HEK293T (cell line): Measurements from ENCODE around the gene IKBKE.

Experiments used
- CTCF ChIA-PET: fragments of 350-600 bp; formaldehyde crosslinking; extraction: SDS; loops from one replicate; lab custom pipeline; 2021; ENCODE audit warnings: antibody characterized with exemption, inconsistent platforms; lab: Yijun Ruan, JAX
- POLR2A ChIA-PET: fragments of 350-600 bp; formaldehyde crosslinking; extraction: SDS; loops from one replicate; lab custom pipeline; 2020; ENCODE audit warnings: antibody characterized with exemption, inconsistent platforms; lab: Yijun Ruan, JAX
- DNase-seq: peaks from one replicate; pipeline ENCODE4 v3.0.0; 2012; ENCODE audit warnings: mixed read lengths; ENCODE audit errors: extremely low spot score
- ARNT ChIP-seq: fragments of 450-650 bp; IDR thresholded peaks from 2 replicates; pipeline ENCODE4 v1.6.1; 2017; ENCODE audit warnings: mild to moderate bottlenecking
- BHLHE40 ChIP-seq: fragments of 450-650 bp; IDR thresholded peaks from 2 replicates; pipeline ENCODE4 v1.6.1; 2016; ENCODE audit warnings: mild to moderate bottlenecking, moderate library complexity, borderline replicate concordance
- CTBP1 ChIP-seq: fragments of 450-650 bp; IDR thresholded peaks from 2 replicates; pipeline ENCODE4 v1.6.1; 2016; ENCODE audit warnings: borderline replicate concordance
- ELF4 ChIP-seq: fragments of 450-650 bp; IDR thresholded peaks from 2 replicates; pipeline ENCODE4 v1.6.1; 2017; ENCODE audit warnings: antibody characterized with exemption
- FOXA1 ChIP-seq: fragments of 450-650 bp; IDR thresholded peaks from 2 replicates; pipeline ENCODE4 v1.6.1; 2016; ENCODE audit warnings: mild to moderate bottlenecking
- FOXK2 ChIP-seq: fragments of 450-650 bp; IDR thresholded peaks from 2 replicates; pipeline ENCODE4 v1.6.1; 2016; ENCODE audit warnings: mild to moderate bottlenecking
- FOXM1 ChIP-seq: fragments of 450-650 bp; IDR thresholded peaks from 2 replicates; pipeline ENCODE4 v1.6.1; 2017; ENCODE audit warnings: mild to moderate bottlenecking, borderline replicate concordance
- HDGF ChIP-seq: fragments of 450-650 bp; IDR thresholded peaks from 2 replicates; pipeline ENCODE4 v1.6.1; 2017; ENCODE audit warnings: antibody characterized with exemption, borderline replicate concordance
- L3MBTL2 ChIP-seq: fragments of 450-650 bp; conservative IDR thresholded peaks from 2 replicates; pipeline ENCODE4 v1.6.1; 2016; ENCODE audit warnings: mild to moderate bottlenecking
- LEF1 ChIP-seq: fragments of 450-650 bp; IDR thresholded peaks from 2 replicates; pipeline ENCODE4 v1.6.1; 2017; ENCODE audit warnings: mild to moderate bottlenecking, borderline replicate concordance
- NFRKB ChIP-seq: fragments of 450-650 bp; IDR thresholded peaks from 2 replicates; pipeline ENCODE4 v1.6.1; 2016; ENCODE audit warnings: mild to moderate bottlenecking, moderate library complexity
- PKNOX1 ChIP-seq: fragments of 450-650 bp; IDR thresholded peaks from 2 replicates; pipeline ENCODE4 v1.6.1; 2016
- SP1 ChIP-seq: fragments of 450-650 bp; IDR thresholded peaks from 2 replicates; pipeline ENCODE4 v1.6.1; 2017
- SUZ12 ChIP-seq: fragments of 450-650 bp; IDR thresholded peaks from 2 replicates; pipeline ENCODE4 v1.6.1; 2016; ENCODE audit warnings: mild to moderate bottlenecking
- TARDBP ChIP-seq: fragments of 450-650 bp; IDR thresholded peaks from 2 replicates; pipeline ENCODE4 v1.6.1; 2016
- ZNF384 ChIP-seq: fragments of 450-650 bp; IDR thresholded peaks from 2 replicates; pipeline ENCODE4 v1.6.1; 2016

IKBKE gene

DNA sequence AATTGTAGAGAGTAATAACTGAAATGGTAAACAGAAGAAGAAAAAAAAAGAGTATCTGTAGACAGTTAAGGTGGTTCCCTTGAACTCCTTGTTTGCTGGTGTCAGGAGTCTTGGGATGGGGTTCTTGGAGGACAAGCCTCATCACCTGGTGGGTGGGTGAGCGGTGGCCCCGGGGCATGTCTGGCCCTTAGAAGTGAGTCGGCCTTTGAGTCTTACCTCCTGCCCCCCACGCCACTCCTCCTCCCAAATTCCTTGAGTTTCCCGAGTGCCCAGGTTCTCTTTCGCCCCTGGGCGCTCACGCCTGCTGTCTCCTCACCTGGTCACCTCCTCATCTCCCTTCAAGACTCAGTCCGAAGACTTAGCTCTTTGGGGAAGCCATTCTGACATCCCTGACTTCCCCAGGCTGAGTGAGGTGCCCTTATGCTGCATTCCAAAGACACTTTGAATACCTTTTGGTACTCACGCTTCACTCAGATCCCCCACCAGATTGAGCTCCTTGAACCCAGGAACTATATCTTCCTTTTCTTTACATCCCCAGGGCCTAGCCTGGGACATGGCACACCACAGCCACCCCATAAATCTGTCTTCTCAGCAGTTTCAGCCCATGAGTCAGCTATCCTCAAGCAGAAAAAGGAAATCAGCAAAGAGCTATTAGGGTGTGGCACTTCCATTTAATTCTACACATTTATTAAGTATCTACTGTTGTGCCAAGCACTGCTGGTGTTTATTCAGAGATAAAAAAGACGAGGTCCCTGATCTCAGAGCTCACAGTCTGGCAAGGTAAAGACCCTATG is 13.5 kb upstream of the IKBKE start:
- TF ChIP-seq FOXA1 (no peak), ZNF384 (no peak), CTBP1 (no peak), NFRKB (no peak), FOXM1 (no peak), FOXK2 (no peak), PKNOX1 (no peak), ELF4 (no peak), L3MBTL2 (no peak), SUZ12 (no peak), TARDBP (no peak), HDGF (no peak)
- no peak for DNase-seq
- POLR2A ChIA-PET: no interaction called here

DNA sequence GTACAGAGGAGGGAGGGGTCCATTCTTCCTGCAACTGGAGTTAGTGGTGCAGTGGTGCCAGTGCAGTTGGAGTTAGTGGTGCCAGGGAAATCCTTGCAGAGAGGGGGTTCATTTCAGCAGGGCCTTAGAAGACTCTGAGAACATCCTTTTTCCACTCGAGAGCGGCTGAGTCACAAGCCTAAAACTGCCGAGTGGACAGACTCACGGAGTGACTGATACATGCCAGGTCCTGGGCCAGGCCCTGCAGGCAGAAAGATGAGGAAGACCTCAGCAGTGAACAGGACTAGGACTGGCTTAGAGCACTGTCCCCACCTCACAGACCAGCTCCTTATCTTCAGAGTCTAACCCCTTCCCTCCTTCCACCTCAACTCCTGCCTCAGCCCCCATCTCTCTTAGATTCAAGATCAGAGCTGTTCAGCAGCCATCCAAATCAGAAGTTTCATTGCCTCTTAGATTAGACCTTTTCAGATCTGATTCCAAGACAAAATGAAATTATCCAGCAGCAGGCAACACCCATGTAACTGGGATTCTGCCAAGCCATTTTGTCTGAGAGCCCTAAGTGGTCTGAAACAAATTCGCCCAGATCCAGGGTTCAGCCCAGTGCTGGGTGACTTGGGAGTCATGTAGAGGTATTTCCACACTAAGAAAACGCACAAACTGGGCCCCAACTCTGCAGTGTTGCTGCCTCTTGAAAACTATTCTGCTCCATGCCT is 12.7 kb upstream of the IKBKE start:
- TF ChIP-seq NFRKB: no peak
- TF ChIP-seq SUZ12: no peak
- TF ChIP-seq L3MBTL2: no peak
- CTCF ChIA-PET: no interaction called here
- DNase-seq: no peak
- POLR2A ChIA-PET: no interaction called here

More for the DNA sequence above, 13.5 kb upstream of the IKBKE start:
- CTCF ChIA-PET: no interaction called here

DNA sequence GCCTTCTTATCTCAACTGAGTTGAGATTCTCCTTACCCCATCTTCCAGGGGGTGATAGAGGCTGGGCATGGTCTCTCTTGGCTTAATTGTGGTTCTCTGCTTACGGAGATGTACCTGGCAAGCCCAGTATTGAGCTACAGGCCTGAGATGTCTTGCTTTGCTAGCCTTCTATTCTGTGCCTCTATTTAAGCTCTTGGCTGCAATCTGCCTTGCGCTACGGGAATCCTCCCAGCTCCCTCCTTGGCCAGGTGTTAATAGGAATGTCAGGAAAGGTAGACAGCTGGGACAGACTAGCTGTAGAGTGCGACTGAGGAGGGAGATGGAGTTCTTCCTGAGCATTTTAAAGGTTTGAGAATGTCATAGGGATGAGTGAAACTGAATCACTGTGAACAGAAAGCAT is 10.6 kb upstream of the IKBKE start:
- TF ChIP-seq HDGF: no peak
- TF ChIP-seq L3MBTL2: no peak
- no peak for TF ChIP-seq FOXM1
- no peak for TF ChIP-seq FOXA1
- no peak for TF ChIP-seq FOXK2
- TF ChIP-seq TARDBP: no peak
- TF ChIP-seq SUZ12: no peak
- no peak for TF ChIP-seq ZNF384
- no peak for TF ChIP-seq LEF1
- no peak for TF ChIP-seq NFRKB
- no peak for TF ChIP-seq ELF4
- no peak for TF ChIP-seq SP1
- TF ChIP-seq BHLHE40: no peak
- no peak for TF ChIP-seq CTBP1
- TF ChIP-seq ARNT: no peak
- POLR2A ChIA-PET: no interaction called here
- CTCF ChIA-PET: no interaction called here
- DNase-seq: no peak

DNA sequence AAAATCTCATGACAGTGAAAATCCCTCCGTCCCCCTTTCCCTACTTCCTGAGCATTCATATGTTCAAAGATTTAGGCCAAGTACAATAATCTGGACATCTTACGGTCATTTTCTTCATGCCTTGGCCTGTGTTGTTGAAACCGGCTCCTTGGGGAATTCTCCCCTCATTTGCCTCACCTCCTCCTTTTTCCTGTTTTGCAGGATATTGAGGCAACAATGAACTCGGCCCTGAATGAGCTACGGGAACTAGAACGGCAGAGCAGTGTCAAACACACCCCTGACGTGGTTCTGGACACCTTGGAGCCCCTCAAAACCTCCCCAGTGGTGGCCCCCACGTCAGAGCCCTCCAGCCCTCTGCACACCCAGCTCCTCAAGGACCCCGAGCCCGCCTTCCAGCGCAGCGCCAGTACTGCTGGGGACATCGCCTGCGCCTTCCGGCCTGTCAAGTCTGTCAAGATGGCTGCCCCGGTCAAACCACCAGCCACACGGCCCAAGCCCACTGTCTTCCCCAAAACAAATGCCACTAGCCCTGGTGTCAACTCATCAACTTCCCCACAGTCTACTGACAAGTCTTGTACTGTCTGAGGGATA is 9.3 kb upstream of the IKBKE start:
- CTCF ChIA-PET: interaction anchor here (2.1 kb wide), 1 partner anchor 10 kb away, joined by 16 read pairs; the partner anchor contains the start of gene IKBKE
- POLR2A ChIA-PET: no interaction called here

DNA sequence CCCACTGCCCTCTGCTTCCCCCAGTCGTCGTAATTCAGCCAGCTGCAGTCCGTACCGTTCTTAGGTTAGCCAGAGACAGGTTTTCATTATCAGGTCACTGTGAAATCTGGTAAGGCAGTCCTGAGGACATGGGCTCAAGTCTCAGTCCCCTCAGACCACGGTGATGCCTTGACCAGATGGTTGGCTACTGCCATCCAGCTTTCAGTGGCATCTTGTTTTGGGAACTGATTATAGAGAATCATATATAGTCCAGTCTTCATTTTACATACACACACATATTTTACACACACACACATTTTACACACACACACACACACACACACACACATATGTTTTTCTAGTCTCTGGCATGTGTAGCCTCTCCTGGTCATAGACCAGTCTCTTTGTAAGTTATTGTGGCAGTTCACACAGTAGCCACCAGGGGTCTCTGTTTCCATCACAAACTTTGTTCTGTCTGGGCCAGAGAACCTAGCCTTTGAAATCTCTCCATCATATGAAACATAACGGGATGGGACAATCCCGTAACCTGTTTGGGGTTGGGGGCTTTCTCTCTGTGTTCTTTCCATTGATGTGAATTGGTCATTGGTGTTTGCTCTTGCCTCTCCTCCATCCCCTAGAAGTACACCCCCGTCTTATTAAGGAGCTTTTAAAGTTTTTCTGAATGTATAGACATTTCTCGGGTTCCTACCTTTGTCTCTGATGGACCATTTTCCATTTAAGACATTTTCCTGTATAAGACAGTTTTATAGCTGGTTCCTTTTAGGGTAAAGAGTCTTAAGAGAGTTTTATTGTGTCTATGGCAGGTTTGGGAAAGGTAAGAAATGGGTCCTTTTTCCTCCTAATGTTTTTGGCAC is 8.4 kb upstream of the IKBKE start:
- DNase-seq: peak; percentile 79
- TF ChIP-seq LEF1 (no peak), SP1 (no peak), NFRKB (no peak), FOXK2 (no peak), SUZ12 (no peak), HDGF (no peak), ZNF384 (no peak), TARDBP (no peak), CTBP1 (no peak), ARNT (no peak), ELF4 (no peak), FOXA1 (no peak), L3MBTL2 (no peak), PKNOX1 (no peak), FOXM1 (no peak), BHLHE40 (no peak)
- CTCF ChIA-PET: interaction anchor here (0.6 to 2.1 kb wide), 4 partner anchors 9 to 11 kb away, joined by 3 to 16 read pairs (median 4); partner anchors contain the start of gene IKBKE
- POLR2A ChIA-PET: no interaction called here

More for the DNA sequence above, 9.3 kb upstream of the IKBKE start:
- DNase-seq: no peak
- TF ChIP-seq HDGF (no peak), ZNF384 (no peak), PKNOX1 (no peak), FOXA1 (no peak), SUZ12 (no peak), ELF4 (no peak), TARDBP (no peak), SP1 (no peak), FOXM1 (no peak), ARNT (no peak), BHLHE40 (no peak), FOXK2 (no peak), LEF1 (no peak), L3MBTL2 (no peak), CTBP1 (no peak), NFRKB (no peak)
